Measurements from ENCODE around the gene IFT43. TPM values are rescaled to one million over a fixed set of nuclear protein-coding genes. Genes with fewer than 3 reads are reported as not detected.

Gene IFT43
- total and polyA plus RNA-seq, 2 donors (not counting 1 experiment from before 2014, with no cell fraction given): 35.2 to 54.9 TPM

- no peak overlapping the region for H3K9ac ChIP-seq (ENCODE audit: insufficient read depth, low read length)
- no peak overlapping the region for H2AFZ ChIP-seq (ENCODE audit: low read length)
- H3K79me2 ChIP-seq (ENCODE audit: control insufficient read depth, insufficient read depth, low read length): no peaks in the 10 kb centered on the region
- H3K27ac ChIP-seq (ENCODE audit: insufficient read depth, low read length): no peak overlapping the region
- no peaks in the 10 kb centered on the region for H3K4me1 ChIP-seq (ENCODE audit: control insufficient read depth, extremely low read depth, insufficient read depth, low read length)
- no peaks in the 10 kb centered on the region for H3K36me3 ChIP-seq (ENCODE audit: control insufficient read depth, insufficient read depth, low read length)
- TF ChIP-seq EZH2 (IDR thresholded peaks at IDR 0.05; ENCODE audit: low read length, missing control alignments) (no peak), CTCF (conservative IDR thresholded peaks at IDR 0.05 in 1 of 2, IDR thresholded peaks at IDR 0.05 in 1 of 2; ENCODE audit: low read depth in 1 of 2, low read length in 2 of 2) (no peak)
- H3K9me3 ChIP-seq (ENCODE audit: control insufficient read depth, insufficient read depth, low read depth, low read length): no peaks in the 10 kb centered on the region
- peaks cover 7% of the 10 kb centered on the region for H3K27me3 ChIP-seq (ENCODE audit: control insufficient read depth, insufficient read depth, low read length)
- peak in 1 of 2 donors; percentile 17 for DNase-seq (ENCODE audit: low read depth in 2 of 2)
- no peaks in the 10 kb centered on the region for H4K20me1 ChIP-seq (ENCODE audit: control insufficient read depth, extremely low read depth, insufficient read depth, low read length)
- H3K4me3 ChIP-seq (replicated peaks in 1 of 4; ENCODE audit: control extremely low read depth in 1 of 4, insufficient read depth in 1 of 4, low read depth in 3 of 4, low read length in 4 of 4): no peak overlapping the region
- H3K4me2 ChIP-seq (ENCODE audit: extremely low read depth, insufficient read depth, low read length): no peak overlapping the region
Observed at GRCh38 chr14:76088326-76088725, 102.8 kb downstream of the IFT43 start.

- TF ChIP-seq EZH2 (IDR thresholded peaks at IDR 0.05; ENCODE audit: low read length, missing control alignments): no peak
- TF ChIP-seq CTCF (conservative IDR thresholded peaks at IDR 0.05 in 1 of 2, IDR thresholded peaks at IDR 0.05 in 1 of 2; ENCODE audit: low read depth in 1 of 2, low read length in 2 of 2): no peak
- H2AFZ ChIP-seq (ENCODE audit: low read length): no peak overlapping the region
- no peaks in the 10 kb centered on the region for H3K4me1 ChIP-seq (ENCODE audit: control insufficient read depth, extremely low read depth, insufficient read depth, low read length)
- H3K9ac ChIP-seq (ENCODE audit: insufficient read depth, low read length): no peak overlapping the region
- H3K79me2 ChIP-seq (ENCODE audit: control insufficient read depth, insufficient read depth, low read length): no peaks in the 10 kb centered on the region
- H3K9me3 ChIP-seq (ENCODE audit: control insufficient read depth, insufficient read depth, low read depth, low read length): no peaks in the 10 kb centered on the region
- DNase-seq (ENCODE audit: low read depth in 2 of 2): no peak
- no peak overlapping the region for H3K4me3 ChIP-seq (replicated peaks in 1 of 4; ENCODE audit: control extremely low read depth in 1 of 4, insufficient read depth in 1 of 4, low read depth in 3 of 4, low read length in 4 of 4)
- H3K4me2 ChIP-seq (ENCODE audit: extremely low read depth, insufficient read depth, low read length): no peak overlapping the region
- H4K20me1 ChIP-seq (ENCODE audit: control insufficient read depth, extremely low read depth, insufficient read depth, low read length): no peaks in the 10 kb centered on the region
- H3K36me3 ChIP-seq (ENCODE audit: control insufficient read depth, insufficient read depth, low read length): no peaks in the 10 kb centered on the region
- H3K27me3 ChIP-seq (ENCODE audit: control insufficient read depth, insufficient read depth, low read length): peaks cover 7% of the 10 kb centered on the region
- H3K27ac ChIP-seq (ENCODE audit: insufficient read depth, low read length): no peak overlapping the region
Observed at GRCh38 chr14:76088771-76089571, 103.4 kb downstream of the IFT43 start.

- Histone ChIP-seq H4K20me1 (ENCODE audit: control insufficient read depth, extremely low read depth, insufficient read depth, low read length) (no peaks in the 10 kb centered on the region), H3K27me3 (ENCODE audit: control insufficient read depth, insufficient read depth, low read length) (peaks cover 7% of the 10 kb centered on the region), H3K9me3 (ENCODE audit: control insufficient read depth, insufficient read depth, low read depth, low read length) (no peaks in the 10 kb centered on the region), H3K9ac (ENCODE audit: insufficient read depth, low read length) (no peak overlapping the region), H3K4me2 (ENCODE audit: extremely low read depth, insufficient read depth, low read length) (no peak overlapping the region), H3K4me1 (ENCODE audit: control insufficient read depth, extremely low read depth, insufficient read depth, low read length) (no peaks in the 10 kb centered on the region), H3K36me3 (ENCODE audit: control insufficient read depth, insufficient read depth, low read length) (no peaks in the 10 kb centered on the region), H3K79me2 (ENCODE audit: control insufficient read depth, insufficient read depth, low read length) (no peaks in the 10 kb centered on the region), H2AFZ (ENCODE audit: low read length) (no peak overlapping the region), H3K4me3 (replicated peaks in 1 of 4; ENCODE audit: control extremely low read depth in 1 of 4, insufficient read depth in 1 of 4, low read depth in 3 of 4, low read length in 4 of 4) (no peak overlapping the region), H3K27ac (ENCODE audit: insufficient read depth, low read length) (no peak overlapping the region)
- DNase-seq (ENCODE audit: low read depth in 2 of 2): no peak
- no peak for TF ChIP-seq EZH2 (IDR thresholded peaks at IDR 0.05; ENCODE audit: low read length, missing control alignments)
- no peak for TF ChIP-seq CTCF (conservative IDR thresholded peaks at IDR 0.05 in 1 of 2, IDR thresholded peaks at IDR 0.05 in 1 of 2; ENCODE audit: low read depth in 1 of 2, low read length in 2 of 2)
Observed at GRCh38 chr14:76089575-76089974, 104.0 kb downstream of the IFT43 start.

Measured in fibroblast of lung (primary cell).